Mesenchymal stem cell (in vitro differentiated cells and primary cell): Measurements from ENCODE around the gene DAZAP2.
A peak's percentile ranks its signal among the peaks of the same experiment; 100 is the strongest.

ENCODE experiments used
- DNase-seq: peaks from one replicate; pipeline ENCODE4 v3.0.0-alpha.2; 2013
- H2AFZ ChIP-seq: one replicate; pipeline ENCODE4 v1.6.1; 2013; ENCODE audit warnings: low read depth, mild to moderate bottlenecking, control low read depth, inconsistent platforms, low read length, moderate library complexity
- H2AK5ac ChIP-seq: 2 replicates; pipeline ENCODE4 v1.6.1; 2013; ENCODE audit warnings: low read length, moderate library complexity, mild to moderate bottlenecking, inconsistent platforms; ENCODE audit not compliant: severe bottlenecking
- H2BK120ac ChIP-seq: one replicate; pipeline ENCODE4 v1.6.1; 2013; ENCODE audit warnings: low read depth, mild to moderate bottlenecking, inconsistent platforms, low read length, moderate library complexity
- H2BK12ac ChIP-seq, 2 experiments: one replicate each; pipeline ENCODE4 v1.6.1; 2013; ENCODE audit warnings: inconsistent platforms in 2 of 2, low read length in 2 of 2, mild to moderate bottlenecking in 2 of 2, moderate library complexity in 2 of 2, control low read depth in 1 of 2
- H2BK15ac ChIP-seq: one replicate; pipeline ENCODE4 v1.6.1; 2013; ENCODE audit warnings: mild to moderate bottlenecking, low read depth, inconsistent platforms; ENCODE audit not compliant: poor library complexity, severe bottlenecking
- H2BK5ac ChIP-seq: 2 replicates; pipeline ENCODE4 v1.6.1; 2013; ENCODE audit warnings: low read depth, mild to moderate bottlenecking, low read length, control low read depth, inconsistent platforms; ENCODE audit not compliant: poor library complexity, severe bottlenecking
- H3K14ac ChIP-seq, 2 experiments: one replicate each; pipeline ENCODE4 v1.6.1; 2013; ENCODE audit warnings: inconsistent platforms in 2 of 2, low read length in 2 of 2, control low read depth in 1 of 2, mild to moderate bottlenecking in 1 of 2, moderate library complexity in 1 of 2
- H3K18ac ChIP-seq, 2 experiments: one replicate each; pipeline ENCODE4 v1.6.1; 2013; ENCODE audit warnings: inconsistent platforms in 2 of 2, low read length in 2 of 2, control low read depth in 1 of 2, low read depth in 1 of 2, mild to moderate bottlenecking in 1 of 2
- H3K23ac ChIP-seq, 2 experiments: one replicate each; pipeline ENCODE4 v1.6.1; 2013; ENCODE audit warnings: inconsistent platforms in 2 of 2, low read length in 2 of 2, mild to moderate bottlenecking in 2 of 2, moderate library complexity in 2 of 2, control low read depth in 1 of 2
- H3K27ac ChIP-seq: 2 replicates; pipeline ENCODE4 v1.5.1; 2013; ENCODE audit warnings: mild to moderate bottlenecking, moderate library complexity, low read length, control low read depth, inconsistent platforms; ENCODE audit not compliant: poor library complexity, severe bottlenecking
- H3K27me3 ChIP-seq, 2 experiments: 2 replicates each; pipeline versions ENCODE4 v1.6.1 to v1.7.0; 2013; ENCODE audit warnings: low read length in 2 of 2, mild to moderate bottlenecking in 2 of 2, moderate library complexity in 2 of 2, control low read depth in 1 of 2, inconsistent platforms in 1 of 2; ENCODE audit not compliant: control insufficient read depth in 1 of 2, insufficient read depth in 1 of 2
- H3K36me3 ChIP-seq, 2 experiments: 2 replicates each; pipeline versions ENCODE4 v1.6.1 to v1.7.0; 2013; ENCODE audit warnings: low read length in 2 of 2, control low read depth in 1 of 2, inconsistent platforms in 1 of 2, low read depth in 1 of 2, mild to moderate bottlenecking in 1 of 2; ENCODE audit not compliant: insufficient read depth in 2 of 2, control insufficient read depth in 1 of 2
- H3K4ac ChIP-seq, 2 experiments: one replicate each; pipeline ENCODE4 v1.6.1; 2013; ENCODE audit warnings: inconsistent platforms in 2 of 2, low read length in 2 of 2, mild to moderate bottlenecking in 2 of 2, moderate library complexity in 2 of 2, control low read depth in 1 of 2, low read depth in 1 of 2
- H3K4me1 ChIP-seq: 2 replicates; pipeline ENCODE4 v1.6.1; 2013; ENCODE audit warnings: low read depth, low read length, control low read depth; ENCODE audit not compliant: control insufficient read depth, insufficient read depth
- H3K4me2 ChIP-seq: 2 replicates; pipeline ENCODE4 v1.6.1; 2013; ENCODE audit warnings: low read length, mild to moderate bottlenecking, inconsistent platforms; ENCODE audit not compliant: poor library complexity, severe bottlenecking
- H3K4me3 ChIP-seq, 2 experiments: 2 replicates each; pipeline versions ENCODE4 v1.5.1 to v1.7.0; 2013; ENCODE audit warnings: low read length in 2 of 2, mild to moderate bottlenecking in 2 of 2, control low read depth in 1 of 2, low read depth in 1 of 2; ENCODE audit not compliant: insufficient read depth in 1 of 2
- H3K79me1 ChIP-seq: replicated peaks from 2 replicates; pipeline ENCODE4 v1.6.1; 2013; ENCODE audit warnings: mild to moderate bottlenecking, control low read depth, low read length, inconsistent platforms; ENCODE audit not compliant: poor library complexity, severe bottlenecking
- H3K9ac ChIP-seq: 2 replicates; pipeline ENCODE4 v1.7.0; 2013; ENCODE audit warnings: mild to moderate bottlenecking, low read length, moderate library complexity
- H3K9me3 ChIP-seq: 2 replicates; pipeline ENCODE4 v1.7.0; 2013; ENCODE audit warnings: mild to moderate bottlenecking, low read length; ENCODE audit not compliant: control insufficient read depth
- H4K8ac ChIP-seq: one replicate; pipeline ENCODE4 v1.6.1; 2013; ENCODE audit warnings: inconsistent platforms, mild to moderate bottlenecking, low read length, moderate library complexity
- H4K91ac ChIP-seq: one replicate; pipeline ENCODE4 v1.6.1; 2013; ENCODE audit warnings: mild to moderate bottlenecking, low read length, inconsistent platforms
- WGBS: methylation state at CpG from one replicate; pipeline ENCODE4 v1.1.7; 2013; ENCODE audit warnings: mixed read lengths; 5-methylcytosine and 5-hydroxymethylcytosine counted together

The DAZAP2 gene

GRCh38 chr12:51209259-51209658, 29.4 kb upstream of the DAZAP2 start:
- Histone ChIP-seq H3K9ac (no peak overlapping the region), H2AFZ (no peak overlapping the region), H2BK5ac (no peak overlapping the region), H3K23ac (no peak overlapping the region), H3K4me3 (no peak overlapping the region), H3K4ac (no peak overlapping the region), H3K18ac (no peak overlapping the region), H3K4me2 (no peak overlapping the region), H3K27ac (no peak overlapping the region), H2BK12ac (no peak overlapping the region), H2BK120ac (no peak overlapping the region), H3K27me3 (no peaks in the 10 kb centered on the region), H4K91ac (no peak overlapping the region), H4K8ac (no peak overlapping the region), H2AK5ac (no peak overlapping the region), H2BK15ac (no peak overlapping the region), H3K36me3 (peaks cover 5 to 10% of the 10 kb centered on the region in 2 experiments), H3K4me1 (peaks cover 2% of the 10 kb centered on the region), H3K9me3 (no peaks in the 10 kb centered on the region), H3K14ac (no peak overlapping the region), H3K79me1 (no peaks in the 10 kb centered on the region)
- WGBS: 94% methylated on average over 2 of the region's 2 CpGs
- no peak for DNase-seq

GRCh38 chr12:51210690-51211395, 27.8 kb upstream of the DAZAP2 start:
- no peak overlapping the region for H3K9ac ChIP-seq
- no peak overlapping the region for H4K8ac ChIP-seq
- 86% methylated on average over 2 of the region's 2 CpGs for WGBS
- H3K23ac ChIP-seq: no peak overlapping the region
- H2BK15ac ChIP-seq: no peak overlapping the region
- H3K36me3 ChIP-seq: peaks cover 5 to 10% of the 10 kb centered on the region in 2 experiments
- no peaks in the 10 kb centered on the region for H3K79me1 ChIP-seq
- no peak overlapping the region for H2BK120ac ChIP-seq
- no peaks in the 10 kb centered on the region for H3K4me1 ChIP-seq
- no peak overlapping the region for H3K27ac ChIP-seq
- no peak overlapping the region for H3K18ac ChIP-seq
- no peak overlapping the region for H2AK5ac ChIP-seq
- H4K91ac ChIP-seq: no peak overlapping the region
- H3K14ac ChIP-seq: no peak overlapping the region
- no peak overlapping the region for H3K4ac ChIP-seq
- no peak overlapping the region for H3K4me3 ChIP-seq
- no peaks in the 10 kb centered on the region for H3K9me3 ChIP-seq
- no peak overlapping the region for H2BK12ac ChIP-seq
- H2BK5ac ChIP-seq: no peak overlapping the region
- H3K4me2 ChIP-seq: no peak overlapping the region
- H2AFZ ChIP-seq: no peak overlapping the region
- no peak for DNase-seq
- H3K27me3 ChIP-seq: no peaks in the 10 kb centered on the region

GRCh38 chr12:51214895-51215294, 23.7 kb upstream of the DAZAP2 start:
- H3K4me1 ChIP-seq: peaks cover 7% of the 10 kb centered on the region
- H4K91ac ChIP-seq: no peak overlapping the region
- H2AFZ ChIP-seq: no peak overlapping the region
- H2BK15ac ChIP-seq: no peak overlapping the region
- no peak overlapping the region for H3K18ac ChIP-seq
- H2BK12ac ChIP-seq: no peak overlapping the region
- H3K79me1 ChIP-seq: no peaks in the 10 kb centered on the region
- H3K36me3 ChIP-seq: peaks cover 2 to 4% of the 10 kb centered on the region in 2 experiments
- DNase-seq: no peak
- H2BK120ac ChIP-seq: no peak overlapping the region
- H3K4ac ChIP-seq: no peak overlapping the region
- no peak overlapping the region for H3K4me3 ChIP-seq
- no peak overlapping the region for H2BK5ac ChIP-seq
- H3K27ac ChIP-seq: no peak overlapping the region
- no peak overlapping the region for H3K14ac ChIP-seq
- H3K23ac ChIP-seq: no peak overlapping the region
- H2AK5ac ChIP-seq: no peak overlapping the region
- H3K9me3 ChIP-seq: no peaks in the 10 kb centered on the region
- no peak overlapping the region for H3K4me2 ChIP-seq
- H3K9ac ChIP-seq: no peak overlapping the region
- WGBS: 96% methylated on average over 5 of the region's 5 CpGs
- H3K27me3 ChIP-seq: no peaks in the 10 kb centered on the region
- no peak overlapping the region for H4K8ac ChIP-seq

GRCh38 chr12:51216642-51217041, 22.0 kb upstream of the DAZAP2 start:
- Histone ChIP-seq H3K4me1 (peaks cover 7% of the 10 kb centered on the region), H4K8ac (no peak overlapping the region)
- no peak for DNase-seq

More at GRCh38 chr12:51216642-51217041, 22.0 kb upstream of the DAZAP2 start:
- no peak overlapping the region for H2BK15ac ChIP-seq
- peak overlapping the region in 1 of 2 experiments; percentile 78 for H3K4me3 ChIP-seq
- H4K91ac ChIP-seq: no peak overlapping the region
- H3K27ac ChIP-seq: no peak overlapping the region
- H3K18ac ChIP-seq: peak overlapping the region in 1 of 2 experiments; percentile 21
- no peaks in the 10 kb centered on the region for H3K27me3 ChIP-seq
- H2AK5ac ChIP-seq: no peak overlapping the region
- H3K23ac ChIP-seq: no peak overlapping the region
- H3K14ac ChIP-seq: no peak overlapping the region
- no peaks in the 10 kb centered on the region for H3K79me1 ChIP-seq
- no peak overlapping the region for H2BK5ac ChIP-seq
- WGBS: 72% methylated on average over 3 of the region's 7 CpGs
- H3K9ac ChIP-seq: peak overlapping the region; percentile 87
- H2BK12ac ChIP-seq: no peak overlapping the region
- no peaks in the 10 kb centered on the region for H3K9me3 ChIP-seq
- H3K4me2 ChIP-seq: peak overlapping the region; percentile 72
- peak overlapping the region in 1 of 2 experiments; percentile 37 for H3K4ac ChIP-seq
- H2AFZ ChIP-seq: no peak overlapping the region
- no peaks in the 10 kb centered on the region for H3K36me3 ChIP-seq
- no peak overlapping the region for H2BK120ac ChIP-seq
